ENCODE results near the gene PREX1. TPM values are rescaled to one million over a fixed set of nuclear protein-coding genes. Genes with fewer than 3 reads are reported as not detected.

PREX1 gene
- polyA plus RNA-seq, 1 experiment, result 1.3 TPM

GRCh38 chr20:48669946-48670605 is 157.7 kb downstream of the PREX1 start:
- ChIA-PET POLR2A (no interaction called here), CTCF (no interaction called here)
- no peak for DNase-seq (ENCODE audit: low read depth)
- no peaks in the 10 kb centered on the region for H3K27me3 ChIP-seq (ENCODE audit: control insufficient read depth, insufficient read depth, low read length)
- TF ChIP-seq CTCF (IDR thresholded peaks at IDR 0.05; ENCODE audit: insufficient read depth, low read depth, low read length), result no peak
- no peak overlapping the region for H3K4me3 ChIP-seq (ENCODE audit: low read depth, low read length)
- H3K36me3 ChIP-seq (ENCODE audit: control insufficient read depth, insufficient read depth, low read length), result no peaks in the 10 kb centered on the region

- Histone ChIP-seq H3K4me3 (ENCODE audit: low read depth, low read length) (no peak overlapping the region), H3K27me3 (ENCODE audit: control insufficient read depth, insufficient read depth, low read length) (no peaks in the 10 kb centered on the region), H3K36me3 (ENCODE audit: control insufficient read depth, insufficient read depth, low read length) (no peaks in the 10 kb centered on the region)
- ChIA-PET POLR2A (no interaction called here), CTCF (interaction anchor here (3.4 kb wide), 1 partner anchor 11 kb away, joined by 22 read pairs; no protein-coding TSS in a partner anchor)
- DNase-seq (ENCODE audit: low read depth), result no peak
- TF ChIP-seq CTCF (IDR thresholded peaks at IDR 0.05; ENCODE audit: insufficient read depth, low read depth, low read length), result no peak
Observed at GRCh38 chr20:48668451-48668946, 159.3 kb downstream of the PREX1 start.

GRCh38 chr20:48667889-48668413 is 159.8 kb downstream of the PREX1 start:
- H3K4me3 ChIP-seq (ENCODE audit: low read depth, low read length), result no peak overlapping the region
- no peaks in the 10 kb centered on the region for H3K27me3 ChIP-seq (ENCODE audit: control insufficient read depth, insufficient read depth, low read length)
- no peaks in the 10 kb centered on the region for H3K36me3 ChIP-seq (ENCODE audit: control insufficient read depth, insufficient read depth, low read length)
- DNase-seq (ENCODE audit: low read depth), result no peak
- ChIA-PET CTCF (interaction anchor here (1.0 to 3.4 kb wide), 2 partner anchors 11 to 102 kb away, joined by 3 to 22 read pairs; no protein-coding TSS in a partner anchor), POLR2A (no interaction called here)
- no peak for TF ChIP-seq CTCF (IDR thresholded peaks at IDR 0.05; ENCODE audit: insufficient read depth, low read depth, low read length)

GRCh38 chr20:48667481-48667880 is 160.3 kb downstream of the PREX1 start:
- ChIA-PET CTCF (interaction anchor here (1.0 to 3.4 kb wide), 3 partner anchors 10 to 103 kb away, joined by 3 to 22 read pairs (median 3); no protein-coding TSS in a partner anchor), POLR2A (no interaction called here)
- H3K36me3 ChIP-seq (ENCODE audit: control insufficient read depth, insufficient read depth, low read length), result no peaks in the 10 kb centered on the region
- DNase-seq (ENCODE audit: low read depth), result no peak
- TF ChIP-seq CTCF (IDR thresholded peaks at IDR 0.05; ENCODE audit: insufficient read depth, low read depth, low read length), result no peak
- no peaks in the 10 kb centered on the region for H3K27me3 ChIP-seq (ENCODE audit: control insufficient read depth, insufficient read depth, low read length)
- H3K4me3 ChIP-seq (ENCODE audit: low read depth, low read length), result no peak overlapping the region

GRCh38 chr20:48665785-48666184 is 162.0 kb downstream of the PREX1 start:
- no peaks in the 10 kb centered on the region for H3K36me3 ChIP-seq (ENCODE audit: control insufficient read depth, insufficient read depth, low read length)
- ChIA-PET CTCF (interaction anchor here (0.7 to 3.4 kb wide), 2 partner anchors 8 to 10 kb away, joined by 3 to 22 read pairs; no protein-coding TSS in a partner anchor), POLR2A (no interaction called here)
- no peak for DNase-seq (ENCODE audit: low read depth)
- H3K27me3 ChIP-seq (ENCODE audit: control insufficient read depth, insufficient read depth, low read length), result no peaks in the 10 kb centered on the region
- no peak overlapping the region for H3K4me3 ChIP-seq (ENCODE audit: low read depth, low read length)
- TF ChIP-seq CTCF (IDR thresholded peaks at IDR 0.05; ENCODE audit: insufficient read depth, low read depth, low read length), result no peak

Data from BJ (cell line).